GM18519 (cell line): Measurements from ENCODE around the gene NR1I2.

Experiments
- ATAC-seq: cut with Tn5 transposase; IDR thresholded peaks from one replicate; pipeline ENCODE4 v1.9.1; 2021; ENCODE audit warnings: mild to moderate bottlenecking, moderate library complexity; ENCODE audit not compliant: unreplicated experiment, low FRiP score

Gene NR1I2

DNA sequence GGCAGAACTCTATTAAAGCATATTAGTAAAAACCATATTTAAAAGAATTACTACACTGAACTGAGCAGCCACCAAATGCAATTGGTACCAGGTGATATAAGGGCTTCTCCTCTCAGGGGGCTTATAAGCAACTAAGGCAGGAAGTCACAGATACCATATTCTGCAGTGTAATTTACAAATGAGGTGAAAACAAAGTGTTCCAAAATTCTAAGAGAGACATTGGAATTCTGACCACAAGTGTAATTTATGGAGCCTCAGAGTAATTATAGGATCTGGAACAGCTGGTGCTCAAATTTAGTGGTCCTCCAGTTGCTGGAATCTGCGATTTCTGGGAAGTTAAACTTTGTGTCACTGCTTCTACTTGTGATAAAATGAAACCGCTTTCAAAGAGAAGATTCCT lies 3.1 kb upstream of the NR1I2 start:
- no peak for ATAC-seq

DNA sequence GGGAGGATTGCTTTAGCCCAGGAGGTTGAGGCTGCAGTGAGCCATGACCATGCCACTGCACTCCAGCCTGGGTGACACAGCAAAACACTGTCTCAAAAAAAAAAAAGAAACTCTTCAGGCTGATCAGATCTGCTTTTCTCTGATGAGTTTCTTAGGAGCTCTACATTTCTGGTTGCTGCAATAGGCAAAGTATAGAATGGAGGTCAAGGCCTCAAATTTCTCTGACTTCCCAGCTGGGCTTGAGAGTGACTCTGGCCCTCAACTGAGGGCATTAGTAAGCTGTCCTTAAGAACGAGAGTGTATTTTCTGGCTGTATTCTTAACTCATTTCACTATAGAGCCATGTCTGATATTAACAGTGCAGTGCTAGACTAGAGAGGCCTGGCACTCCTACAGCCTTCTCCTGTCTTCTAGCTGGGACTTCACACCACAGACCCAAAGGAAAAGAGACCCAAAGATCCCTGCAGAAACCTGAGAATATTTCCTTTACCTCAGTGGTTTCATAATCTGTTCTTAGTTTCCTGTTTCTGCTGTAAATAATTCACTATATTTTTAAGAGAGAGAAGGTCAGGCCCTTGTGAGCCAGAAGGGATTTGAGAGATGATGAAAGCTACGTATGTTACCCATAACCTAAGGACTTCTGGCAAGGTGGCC lies 2.0 kb upstream of the NR1I2 start:
- ATAC-seq = no peak

- no peak for ATAC-seq
These were observed 559 bp downstream of the NR1I2 start for GRCh38 chr3:119782460-119782859.

- ATAC-seq = no peak
These were observed 1.4 kb downstream of the NR1I2 start for GRCh38 chr3:119783255-119783654.

GRCh38 chr3:119783883-119784282 lies 2.0 kb downstream of the NR1I2 start:
- no peak for ATAC-seq

DNA sequence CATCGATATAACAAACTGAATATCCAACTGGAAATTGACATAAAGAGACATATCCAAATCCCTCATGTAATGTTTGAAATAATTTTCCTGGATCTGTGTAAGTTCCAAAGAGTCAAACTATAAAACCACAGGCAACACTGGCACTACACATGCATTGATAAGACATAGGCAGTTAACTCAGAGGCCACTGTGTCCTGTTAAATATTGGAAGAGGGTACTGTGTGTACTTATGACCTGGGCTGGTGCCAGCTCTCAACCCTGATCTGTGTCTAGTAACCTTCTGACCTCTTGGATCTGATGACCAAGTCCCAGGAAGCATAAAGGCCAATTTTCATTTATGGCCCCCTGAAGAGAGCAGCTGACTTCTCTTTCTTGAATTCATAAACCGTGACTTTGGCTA lies 4.5 kb downstream of the NR1I2 start:
- ATAC-seq = no peak

GRCh38 chr3:119790369-119790768 lies 8.5 kb downstream of the NR1I2 start:
- ATAC-seq = no peak

GRCh38 chr3:119792270-119792669 lies 10.4 kb downstream of the NR1I2 start:
- ATAC-seq = no peak

- no peak for ATAC-seq
These were observed 12.5 kb downstream of the NR1I2 start for GRCh38 chr3:119794401-119794800.

GRCh38 chr3:119794971-119795612 lies 13.2 kb downstream of the NR1I2 start:
- ATAC-seq = no peak

- ATAC-seq = no peak
These were observed 13.9 kb downstream of the NR1I2 start for GRCh38 chr3:119795849-119796248.

- ATAC-seq = no peak
These were observed 14.5 kb downstream of the NR1I2 start for GRCh38 chr3:119796368-119796767.

- no peak for ATAC-seq
These were observed 14.9 kb downstream of the NR1I2 start for GRCh38 chr3:119796785-119797184.

DNA sequence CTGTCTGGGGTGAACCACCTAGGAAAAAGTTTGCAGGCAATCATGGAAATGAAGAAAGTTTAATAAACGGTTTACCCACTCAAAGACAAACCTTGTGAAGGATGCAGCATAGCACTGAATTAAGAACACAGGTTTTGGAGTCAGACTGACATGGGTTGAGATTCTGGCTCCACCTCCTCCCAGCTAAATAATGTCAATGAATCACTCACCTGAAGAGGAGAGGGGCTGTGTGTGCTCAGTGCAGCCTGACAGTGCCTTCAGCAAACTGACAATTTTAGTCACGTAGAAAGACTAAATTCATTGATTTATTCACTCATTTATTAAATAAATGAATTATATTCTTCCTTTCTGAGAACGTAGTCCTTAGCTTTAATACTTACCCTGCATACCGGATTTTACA lies 18.9 kb downstream of the NR1I2 start:
- no peak for ATAC-seq

DNA sequence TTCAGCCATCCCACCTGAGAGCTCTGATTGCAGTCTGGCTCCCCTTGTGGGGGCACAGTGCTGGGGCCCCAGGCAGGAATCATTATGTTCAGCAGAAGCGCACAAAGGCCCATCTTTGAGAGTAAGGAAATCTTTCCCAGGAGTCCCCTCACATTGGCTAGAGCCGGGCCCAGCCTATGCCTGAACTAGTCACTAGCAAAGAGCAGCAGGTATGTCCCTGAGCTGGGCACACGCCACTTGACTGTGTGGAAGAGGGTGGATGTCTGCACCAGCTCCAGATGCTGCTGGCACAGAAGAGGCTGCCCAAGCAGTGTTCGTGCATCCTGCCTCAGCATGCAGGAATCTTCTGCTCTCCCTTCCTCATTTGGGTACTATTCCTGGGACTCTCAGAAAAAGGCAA lies 26.3 kb downstream of the NR1I2 start:
- no peak for ATAC-seq

- ATAC-seq = no peak
These were observed 26.9 kb downstream of the NR1I2 start for GRCh38 chr3:119808843-119809242.

DNA sequence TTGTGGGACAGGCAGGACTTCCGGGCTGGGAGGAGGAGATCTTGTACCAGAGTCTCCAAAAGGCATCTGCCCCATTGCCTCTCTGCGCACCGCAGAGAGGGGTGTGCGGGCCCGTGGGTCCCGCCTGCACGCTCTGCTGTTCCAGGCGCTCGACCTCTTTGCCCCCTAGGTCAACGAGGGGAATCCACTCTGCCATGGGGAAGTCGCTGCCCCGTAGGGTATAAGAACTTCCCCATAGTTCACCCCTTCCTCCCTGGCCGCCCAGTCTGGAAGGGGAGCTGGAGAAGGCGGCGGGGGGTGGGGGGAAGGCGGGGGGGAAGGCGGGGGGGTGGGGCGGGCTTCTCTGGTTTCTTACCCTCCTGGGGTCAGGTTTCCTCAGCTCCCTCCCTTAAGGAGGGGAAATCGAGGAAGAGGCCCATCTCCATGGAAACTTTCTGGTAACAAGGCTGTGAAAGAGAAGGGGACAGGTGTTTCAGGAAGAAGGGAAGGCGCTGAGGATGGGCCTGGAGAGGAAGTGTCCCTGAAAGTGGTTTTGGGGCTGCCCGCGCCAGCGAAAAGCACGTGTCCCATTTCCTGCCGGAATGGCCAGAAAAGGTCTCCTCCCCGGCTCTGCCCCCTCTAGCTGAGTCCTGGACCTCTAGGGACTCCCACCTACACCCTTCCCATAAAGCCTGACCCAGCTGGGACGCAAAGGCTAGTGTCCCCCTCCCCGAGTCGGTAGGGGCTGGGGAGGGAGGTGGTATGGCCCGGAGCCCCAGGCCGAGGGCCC lies 27.5 kb downstream of the NR1I2 start:
- no peak for ATAC-seq

- ATAC-seq = peak; percentile 86
These were observed 28.1 kb downstream of the NR1I2 start for GRCh38 chr3:119810018-119810435.

- ATAC-seq = no peak
These were observed 30.7 kb downstream of the NR1I2 start for GRCh38 chr3:119812491-119813058.

DNA sequence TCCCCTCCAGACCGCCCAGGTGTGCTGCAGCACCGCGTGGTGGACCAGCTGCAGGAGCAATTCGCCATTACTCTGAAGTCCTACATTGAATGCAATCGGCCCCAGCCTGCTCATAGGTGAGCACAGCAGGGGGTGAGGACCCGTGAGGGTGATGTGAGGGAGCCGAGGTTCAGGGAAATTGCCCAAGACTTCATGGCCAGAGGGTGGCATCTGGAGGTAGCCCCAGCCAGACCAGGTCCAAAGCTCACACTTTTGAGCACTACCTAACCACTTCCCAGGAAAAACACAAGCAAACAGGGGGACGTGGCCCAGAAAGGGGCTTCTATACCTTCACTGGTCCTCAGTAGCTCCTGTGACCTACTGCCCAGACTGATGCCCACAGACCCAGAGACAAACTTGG lies 33.8 kb downstream of the NR1I2 start:
- no peak for ATAC-seq

DNA sequence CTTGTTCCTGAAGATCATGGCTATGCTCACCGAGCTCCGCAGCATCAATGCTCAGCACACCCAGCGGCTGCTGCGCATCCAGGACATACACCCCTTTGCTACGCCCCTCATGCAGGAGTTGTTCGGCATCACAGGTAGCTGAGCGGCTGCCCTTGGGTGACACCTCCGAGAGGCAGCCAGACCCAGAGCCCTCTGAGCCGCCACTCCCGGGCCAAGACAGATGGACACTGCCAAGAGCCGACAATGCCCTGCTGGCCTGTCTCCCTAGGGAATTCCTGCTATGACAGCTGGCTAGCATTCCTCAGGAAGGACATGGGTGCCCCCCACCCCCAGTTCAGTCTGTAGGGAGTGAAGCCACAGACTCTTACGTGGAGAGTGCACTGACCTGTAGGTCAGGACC lies 35.2 kb downstream of the NR1I2 start:
- no peak for ATAC-seq
